ENCODE results near the gene TM9SF3.

The TM9SF3 gene

DNA sequence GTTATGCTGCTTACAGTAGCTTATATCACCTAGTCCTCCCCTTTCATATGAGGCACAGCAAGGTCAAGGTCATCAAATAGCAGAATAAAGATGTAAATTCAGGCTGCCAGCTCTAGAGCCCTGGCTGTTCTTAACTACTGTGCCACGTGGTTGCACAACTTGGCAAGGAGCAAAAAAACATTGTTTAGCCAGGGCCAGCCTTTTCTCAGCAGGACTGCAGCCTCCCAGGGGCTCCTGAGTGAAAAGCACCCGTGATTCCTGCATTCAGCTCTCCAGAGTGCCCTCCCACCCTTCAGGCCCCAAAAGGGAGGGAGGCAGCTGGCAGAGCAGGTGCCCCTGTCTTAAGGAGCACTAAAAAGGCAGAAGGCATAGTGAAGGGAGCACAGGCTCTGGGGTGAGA is 31.8 kb upstream of the TM9SF3 start:
- H3K9ac ChIP-seq (ENCODE audit: low read length): no peak overlapping the region
- TF ChIP-seq, protein P1, sequence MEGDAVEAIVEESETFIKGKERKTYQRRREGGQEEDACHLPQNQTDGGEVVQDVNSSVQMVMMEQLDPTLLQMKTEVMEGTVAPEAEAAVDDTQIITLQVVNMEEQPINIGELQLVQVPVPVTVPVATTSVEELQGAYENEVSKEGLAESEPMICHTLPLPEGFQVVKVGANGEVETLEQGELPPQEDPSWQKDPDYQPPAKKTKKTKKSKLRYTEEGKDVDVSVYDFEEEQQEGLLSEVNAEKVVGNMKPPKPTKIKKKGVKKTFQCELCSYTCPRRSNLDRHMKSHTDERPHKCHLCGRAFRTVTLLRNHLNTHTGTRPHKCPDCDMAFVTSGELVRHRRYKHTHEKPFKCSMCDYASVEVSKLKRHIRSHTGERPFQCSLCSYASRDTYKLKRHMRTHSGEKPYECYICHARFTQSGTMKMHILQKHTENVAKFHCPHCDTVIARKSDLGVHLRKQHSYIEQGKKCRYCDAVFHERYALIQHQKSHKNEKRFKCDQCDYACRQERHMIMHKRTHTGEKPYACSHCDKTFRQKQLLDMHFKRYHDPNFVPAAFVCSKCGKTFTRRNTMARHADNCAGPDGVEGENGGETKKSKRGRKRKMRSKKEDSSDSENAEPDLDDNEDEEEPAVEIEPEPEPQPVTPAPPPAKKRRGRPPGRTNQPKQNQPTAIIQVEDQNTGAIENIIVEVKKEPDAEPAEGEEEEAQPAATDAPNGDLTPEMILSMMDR (IDR thresholded peaks at IDR 0.05; ENCODE audit: insufficient read depth, low read length, poor library complexity, severe bottlenecking): no peak
- no peak for TF ChIP-seq EZH2phosphoT487 (conservative IDR thresholded peaks at IDR 0.05; ENCODE audit: low read length)
- H3K9me2 ChIP-seq (replicated peaks; ENCODE audit: insufficient read depth, low read length): no peaks in the 10 kb centered on the region
- H2AFZ ChIP-seq (ENCODE audit: low read depth, low read length, severe bottlenecking): no peak overlapping the region
- H3K4me2 ChIP-seq (ENCODE audit: low read depth, low read length, poor library complexity, severe bottlenecking): no peak overlapping the region
- no peaks in the 10 kb centered on the region for H3F3A ChIP-seq (ENCODE audit: insufficient read depth)
- H3K27me3 ChIP-seq (ENCODE audit: low read length): no peaks in the 10 kb centered on the region
- 0 out of 2 replicates have a peak, but pooled peaks cover 8% of the 10 kb centered on the region for H3K79me2 ChIP-seq (ENCODE audit: insufficient read depth, low read length)
- no peak overlapping the region for H3K27ac ChIP-seq (ENCODE audit: low read depth, low read length)
- H4K20me1 ChIP-seq (ENCODE audit: low read depth, low read length): no peaks in the 10 kb centered on the region
- H3K9me3 ChIP-seq (ENCODE audit: insufficient read depth, low read length): no peaks in the 10 kb centered on the region
- H3K4me3 ChIP-seq (ENCODE audit: insufficient read depth, low read length, poor library complexity, severe bottlenecking): no peak overlapping the region
- H3K36me3 ChIP-seq (ENCODE audit: low read length): peaks cover 30% of the 10 kb centered on the region; the same call in 1 of the 2 replicates

DNA sequence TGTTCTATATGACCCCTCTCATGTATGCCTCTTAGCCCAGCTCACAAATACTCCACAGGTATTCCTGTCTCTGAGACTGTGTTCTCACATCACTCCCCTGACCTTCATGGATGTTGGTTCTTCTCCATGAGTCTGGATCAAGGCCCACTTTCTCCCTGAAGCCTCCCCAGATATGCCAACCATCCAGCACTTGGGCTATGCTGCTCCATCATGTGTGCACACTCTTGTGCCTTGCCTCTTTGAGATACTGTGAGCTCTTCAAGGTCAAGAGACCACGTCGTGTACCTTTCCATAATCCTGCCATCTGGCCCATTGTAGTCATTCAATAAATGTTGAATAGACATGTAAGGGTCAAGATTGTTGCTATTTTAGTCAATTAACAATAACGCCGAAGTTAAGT is 30.1 kb upstream of the TM9SF3 start:
- Histone ChIP-seq H3K27ac (ENCODE audit: low read depth, low read length) (no peak overlapping the region), H4K20me1 (ENCODE audit: low read depth, low read length) (no peaks in the 10 kb centered on the region), H3K4me2 (ENCODE audit: low read depth, low read length, poor library complexity, severe bottlenecking) (no peak overlapping the region), H3K9ac (ENCODE audit: low read length) (no peak overlapping the region), H3K9me3 (ENCODE audit: insufficient read depth, low read length) (no peaks in the 10 kb centered on the region), H3K36me3 (ENCODE audit: low read length) (peaks cover 29% of the 10 kb centered on the region; the same call in 1 of the 2 replicates), H3K9me2 (replicated peaks; ENCODE audit: insufficient read depth, low read length) (no peaks in the 10 kb centered on the region), H2AFZ (ENCODE audit: low read depth, low read length, severe bottlenecking) (no peak overlapping the region), H3K27me3 (ENCODE audit: low read length) (no peaks in the 10 kb centered on the region), H3F3A (ENCODE audit: insufficient read depth) (no peaks in the 10 kb centered on the region), H3K4me3 (ENCODE audit: insufficient read depth, low read length, poor library complexity, severe bottlenecking) (no peak overlapping the region), H3K79me2 (ENCODE audit: insufficient read depth, low read length) (0 out of 2 replicates have a peak, but pooled peaks cover 8% of the 10 kb centered on the region)
- TF ChIP-seq, protein P1 (IDR thresholded peaks at IDR 0.05; ENCODE audit: insufficient read depth, low read length, poor library complexity, severe bottlenecking): no peak
- no peak for TF ChIP-seq EZH2phosphoT487 (conservative IDR thresholded peaks at IDR 0.05; ENCODE audit: low read length)

DNA sequence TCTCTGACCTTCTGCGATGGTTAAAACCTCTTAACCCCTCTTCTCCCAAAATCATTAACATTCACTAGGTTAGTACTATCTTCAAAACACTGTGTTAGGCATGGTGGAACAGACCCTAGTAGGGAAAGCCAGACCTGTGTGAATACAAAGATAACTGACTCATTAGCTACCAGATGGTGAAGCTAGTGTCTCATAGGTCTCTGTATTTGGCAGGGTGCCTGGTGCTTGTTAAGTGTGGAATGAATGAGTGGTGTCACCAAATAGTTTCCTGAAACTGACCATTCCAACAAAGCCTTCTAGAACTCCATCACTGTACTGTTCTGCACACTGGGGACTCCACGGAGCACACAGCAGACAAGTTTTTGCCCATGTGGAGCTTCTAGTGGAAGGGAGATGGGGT is 27.7 kb upstream of the TM9SF3 start:
- TF ChIP-seq, protein P1 (IDR thresholded peaks at IDR 0.05; ENCODE audit: insufficient read depth, low read length, poor library complexity, severe bottlenecking): no peak
- no peak for TF ChIP-seq EZH2phosphoT487 (conservative IDR thresholded peaks at IDR 0.05; ENCODE audit: low read length)
- Histone ChIP-seq H3K4me3 (ENCODE audit: insufficient read depth, low read length, poor library complexity, severe bottlenecking) (no peak overlapping the region), H3K36me3 (ENCODE audit: low read length) (peaks cover 35% of the 10 kb centered on the region; the same call in 1 of the 2 replicates), H3K27me3 (ENCODE audit: low read length) (no peaks in the 10 kb centered on the region), H3K79me2 (ENCODE audit: insufficient read depth, low read length) (no peaks in the 10 kb centered on the region), H3K9me3 (ENCODE audit: insufficient read depth, low read length) (no peaks in the 10 kb centered on the region), H3K9me2 (replicated peaks; ENCODE audit: insufficient read depth, low read length) (no peaks in the 10 kb centered on the region), H4K20me1 (ENCODE audit: low read depth, low read length) (no peaks in the 10 kb centered on the region), H3K4me2 (ENCODE audit: low read depth, low read length, poor library complexity, severe bottlenecking) (no peak overlapping the region), H3K27ac (ENCODE audit: low read depth, low read length) (no peak overlapping the region), H3F3A (ENCODE audit: insufficient read depth) (no peaks in the 10 kb centered on the region), H2AFZ (ENCODE audit: low read depth, low read length, severe bottlenecking) (no peak overlapping the region), H3K9ac (ENCODE audit: low read length) (no peak overlapping the region)
